Osteocyte (in vitro differentiated cells): ENCODE measurements around the gene HRH2. TPM values are rescaled to one million over a fixed set of nuclear protein-coding genes. Genes with fewer than 3 reads are reported as not detected.

ENCODE experiments used
- DNase-seq: peaks from one replicate; pipeline ENCODE4 v3.0.0; 2021; ENCODE audit warnings: mixed read lengths; ENCODE audit not compliant: unreplicated experiment; ENCODE audit errors: extremely low spot score
- H3K27ac Mint-ChIP-seq: one replicate; pipeline ENCODE4 v1.8.0; 2021; ENCODE audit warnings: mild to moderate bottlenecking, mixed read lengths; ENCODE audit not compliant: unreplicated experiment
- H3K27me3 Mint-ChIP-seq: one replicate; pipeline ENCODE4 v1.8.0; 2021; ENCODE audit warnings: mixed read lengths; ENCODE audit not compliant: unreplicated experiment
- H3K36me3 Mint-ChIP-seq: one replicate; pipeline ENCODE4 v1.8.0; 2021; ENCODE audit warnings: mixed read lengths; ENCODE audit not compliant: unreplicated experiment
- H3K4me1 Mint-ChIP-seq: one replicate; pipeline ENCODE4 v1.8.0; 2021; ENCODE audit warnings: mixed read lengths; ENCODE audit not compliant: unreplicated experiment
- H3K4me3 Mint-ChIP-seq: one replicate; pipeline ENCODE4 v1.8.0; 2021; ENCODE audit warnings: mild to moderate bottlenecking, moderate library complexity, mixed read lengths; ENCODE audit not compliant: unreplicated experiment
- H3K9me3 Mint-ChIP-seq: one replicate; pipeline ENCODE4 v1.8.0; 2021; ENCODE audit warnings: mixed read lengths; ENCODE audit not compliant: unreplicated experiment
- total RNA-seq: library from RNA; stranded (reverse); gene quantifications from 2 replicates; pipeline ENCODE4 v1.2.1, GENCODE V29; 2021
- TF ChIP-seq, protein P1 (sequence below): fragments of 200-600 bp; sonication (generic); IDR thresholded peaks from 2 replicates; pipeline ENCODE4 v1.5.0; 2021; ENCODE audit warnings: antibody characterized with exemption, mild to moderate bottlenecking, moderate library complexity

The HRH2 gene
- total RNA-seq, 1 donor from 2014 or later, result not detected

DNA sequence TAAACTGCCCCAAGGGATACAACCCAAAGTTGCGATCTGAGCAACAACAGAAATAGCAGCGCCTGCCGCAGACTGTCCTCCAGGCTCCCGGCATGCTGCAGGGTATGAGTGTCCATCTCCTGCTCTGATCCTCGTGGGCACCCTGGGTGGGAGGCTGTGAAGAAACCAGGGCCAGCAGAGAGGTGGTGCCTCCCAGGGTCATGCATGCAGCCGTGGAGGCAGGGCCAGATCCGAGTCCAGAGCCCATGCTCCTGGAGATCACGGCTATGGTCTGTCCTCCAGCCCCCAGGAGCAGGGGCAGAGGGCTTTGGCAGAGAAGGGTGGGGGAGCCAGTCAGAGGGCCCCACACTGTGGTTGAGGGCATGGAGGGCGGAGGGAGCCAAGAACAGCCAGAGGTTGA is 29.0 kb downstream of the HRH2 start:
- no peaks in the 10 kb centered on the region for H3K9me3 Mint-ChIP-seq
- no peaks in the 10 kb centered on the region for H3K4me1 Mint-ChIP-seq
- no peaks in the 10 kb centered on the region for H3K36me3 Mint-ChIP-seq
- no peak overlapping the region for H3K27ac Mint-ChIP-seq
- H3K27me3 Mint-ChIP-seq, result no peaks in the 10 kb centered on the region
- no peak for DNase-seq
- TF ChIP-seq, protein P1, sequence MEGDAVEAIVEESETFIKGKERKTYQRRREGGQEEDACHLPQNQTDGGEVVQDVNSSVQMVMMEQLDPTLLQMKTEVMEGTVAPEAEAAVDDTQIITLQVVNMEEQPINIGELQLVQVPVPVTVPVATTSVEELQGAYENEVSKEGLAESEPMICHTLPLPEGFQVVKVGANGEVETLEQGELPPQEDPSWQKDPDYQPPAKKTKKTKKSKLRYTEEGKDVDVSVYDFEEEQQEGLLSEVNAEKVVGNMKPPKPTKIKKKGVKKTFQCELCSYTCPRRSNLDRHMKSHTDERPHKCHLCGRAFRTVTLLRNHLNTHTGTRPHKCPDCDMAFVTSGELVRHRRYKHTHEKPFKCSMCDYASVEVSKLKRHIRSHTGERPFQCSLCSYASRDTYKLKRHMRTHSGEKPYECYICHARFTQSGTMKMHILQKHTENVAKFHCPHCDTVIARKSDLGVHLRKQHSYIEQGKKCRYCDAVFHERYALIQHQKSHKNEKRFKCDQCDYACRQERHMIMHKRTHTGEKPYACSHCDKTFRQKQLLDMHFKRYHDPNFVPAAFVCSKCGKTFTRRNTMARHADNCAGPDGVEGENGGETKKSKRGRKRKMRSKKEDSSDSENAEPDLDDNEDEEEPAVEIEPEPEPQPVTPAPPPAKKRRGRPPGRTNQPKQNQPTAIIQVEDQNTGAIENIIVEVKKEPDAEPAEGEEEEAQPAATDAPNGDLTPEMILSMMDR, result no peak
- H3K4me3 Mint-ChIP-seq, result no peak overlapping the region

DNA sequence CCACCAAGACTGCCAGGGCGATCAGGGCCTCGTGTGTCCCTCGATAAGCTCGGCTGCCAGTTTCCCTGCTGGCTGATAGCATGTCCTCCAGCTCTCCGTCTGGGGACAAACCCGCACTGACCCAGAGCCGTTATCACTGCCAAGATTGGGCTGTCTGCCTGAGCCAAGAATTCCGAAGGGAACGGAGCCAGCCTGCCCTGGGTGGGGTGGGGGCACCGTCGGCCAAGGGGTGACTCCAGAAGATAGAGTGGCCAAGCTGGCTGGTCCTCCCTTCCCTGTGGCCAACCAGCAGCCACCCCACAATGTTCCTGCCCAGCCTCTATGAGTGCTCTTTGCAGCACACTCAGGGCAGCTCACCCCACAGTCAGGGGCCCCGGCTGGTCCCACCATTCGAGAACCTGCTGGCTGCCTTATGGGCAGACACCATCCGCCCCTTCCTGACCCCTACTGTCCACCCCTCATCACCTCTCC is 29.4 kb downstream of the HRH2 start:
- H3K27ac Mint-ChIP-seq, result no peak overlapping the region
- no peaks in the 10 kb centered on the region for H3K27me3 Mint-ChIP-seq
- no peaks in the 10 kb centered on the region for H3K4me1 Mint-ChIP-seq
- DNase-seq, result no peak
- no peak overlapping the region for H3K4me3 Mint-ChIP-seq
- TF ChIP-seq, protein P1, result no peak
- H3K36me3 Mint-ChIP-seq, result no peaks in the 10 kb centered on the region
- no peaks in the 10 kb centered on the region for H3K9me3 Mint-ChIP-seq

DNA sequence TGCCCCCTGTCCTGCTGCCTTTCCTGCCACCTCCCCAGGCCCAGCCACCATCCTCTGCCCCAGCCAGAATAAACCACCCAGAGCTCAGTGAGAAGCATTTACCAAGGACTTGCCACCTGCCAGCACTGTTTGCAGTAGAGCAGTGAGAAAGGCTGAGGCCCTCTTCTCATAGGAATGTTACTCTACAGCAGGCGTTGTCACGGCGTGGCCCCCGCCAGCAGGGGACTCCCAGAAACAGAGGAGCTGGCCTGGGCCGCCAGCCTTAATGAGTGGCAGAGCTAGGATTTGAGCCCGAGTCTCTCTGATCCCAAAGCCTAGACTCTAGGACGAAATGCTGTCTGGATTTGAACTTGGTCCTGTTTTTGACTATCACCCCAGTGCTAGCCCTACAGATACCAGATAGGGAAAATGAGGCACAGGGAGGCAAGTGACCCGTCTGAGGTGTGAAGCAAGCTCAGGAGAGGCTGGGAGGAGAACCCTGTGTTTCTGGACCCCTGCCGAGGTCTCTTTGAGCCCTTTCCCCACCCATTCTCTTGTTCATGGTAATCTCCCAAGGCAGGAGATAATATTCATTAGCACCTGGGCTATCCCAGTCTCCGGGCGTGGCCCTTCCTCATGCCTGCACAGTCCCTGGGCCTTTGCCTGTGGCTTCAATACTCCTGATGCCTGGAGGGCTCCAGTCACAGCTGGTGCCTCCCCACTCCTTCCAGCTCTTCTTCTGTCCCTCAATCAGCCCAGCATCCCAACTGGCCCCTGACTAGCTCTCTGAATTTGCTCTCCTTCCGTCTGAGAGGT is 30.7 kb downstream of the HRH2 start:
- Mint-ChIP-seq H3K27ac (no peak overlapping the region), H3K4me3 (no peak overlapping the region), H3K36me3 (no peaks in the 10 kb centered on the region), H3K27me3 (no peaks in the 10 kb centered on the region), H3K4me1 (no peaks in the 10 kb centered on the region), H3K9me3 (no peaks in the 10 kb centered on the region)
- TF ChIP-seq, protein P1, result no peak
- DNase-seq, result no peak

- Mint-ChIP-seq H3K27ac (no peak overlapping the region), H3K9me3 (no peaks in the 10 kb centered on the region), H3K4me3 (no peak overlapping the region), H3K27me3 (no peaks in the 10 kb centered on the region), H3K36me3 (no peaks in the 10 kb centered on the region), H3K4me1 (no peaks in the 10 kb centered on the region)
- no peak for DNase-seq
- TF ChIP-seq, protein P1, result no peak
Measured at GRCh38 chr5:175689147-175689991, 31.5 kb downstream of the HRH2 start.

DNA sequence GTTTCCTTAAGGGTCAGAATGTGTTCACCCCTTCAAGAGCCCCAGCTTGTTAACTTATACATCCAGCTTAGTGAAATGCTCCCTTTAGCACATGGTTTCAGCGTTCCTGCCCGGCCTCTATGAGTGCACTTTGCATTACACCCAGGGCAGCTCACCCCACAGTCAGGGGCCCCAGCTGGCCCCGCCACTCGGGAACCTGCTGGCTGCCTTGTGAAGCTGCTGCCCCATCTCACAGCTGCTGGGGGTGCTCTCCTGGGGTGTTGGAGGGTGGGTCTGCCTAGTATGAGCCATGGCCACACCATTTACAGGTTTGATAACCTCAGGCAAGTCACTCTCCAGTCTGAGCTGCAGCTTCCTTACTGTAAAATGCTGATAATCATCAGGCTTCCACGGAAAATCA is 32.2 kb downstream of the HRH2 start:
- no peak for DNase-seq
- Mint-ChIP-seq H3K4me1 (no peaks in the 10 kb centered on the region), H3K9me3 (no peaks in the 10 kb centered on the region), H3K27me3 (no peaks in the 10 kb centered on the region), H3K27ac (no peak overlapping the region), H3K4me3 (no peak overlapping the region), H3K36me3 (no peaks in the 10 kb centered on the region)
- TF ChIP-seq, protein P1, result no peak
